Measurements from ENCODE around the gene DAGLB. TPM values are rescaled to one million over a fixed set of nuclear protein-coding genes. Genes with fewer than 3 reads are reported as not detected.
A peak's percentile ranks its signal among the peaks of the same experiment; 100 is the strongest.
"Not testable (repeated sequence)": the region's sequence is repeated elsewhere in the genome, so short reads cannot be mapped to it uniquely, and the experiment has no call there.

DAGLB gene
- total and polyA plus RNA-seq, 11 donors, result 4.1 to 17.2 (median 7.4) TPM

DNA sequence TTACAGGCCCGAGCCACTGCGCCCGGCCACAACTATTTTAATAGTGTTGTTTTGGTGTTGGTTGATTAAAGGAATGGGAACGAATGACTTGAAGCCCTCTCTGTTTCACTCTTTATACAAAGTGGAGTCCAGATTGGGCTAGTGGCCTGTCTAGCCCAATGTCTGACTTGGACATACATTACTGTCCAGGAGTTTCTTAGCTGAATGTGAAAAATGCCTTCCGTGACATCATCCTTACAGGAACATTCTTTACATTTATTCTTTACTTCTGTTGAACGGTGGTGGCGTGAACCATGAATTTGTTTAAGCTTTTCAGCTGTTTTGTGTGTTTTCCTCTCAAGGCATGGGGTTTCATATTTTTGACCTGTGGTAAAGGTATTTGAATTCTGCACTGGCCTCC lies 67.9 kb downstream of the DAGLB start:
- WGBS, 4 donors, result 71 to 76% (median 74%) methylated on average over 7 of the region's 7 CpGs
- H3K27ac ChIP-seq, result peak overlapping the region in 1 of 12 donors; percentile 9

DNA sequence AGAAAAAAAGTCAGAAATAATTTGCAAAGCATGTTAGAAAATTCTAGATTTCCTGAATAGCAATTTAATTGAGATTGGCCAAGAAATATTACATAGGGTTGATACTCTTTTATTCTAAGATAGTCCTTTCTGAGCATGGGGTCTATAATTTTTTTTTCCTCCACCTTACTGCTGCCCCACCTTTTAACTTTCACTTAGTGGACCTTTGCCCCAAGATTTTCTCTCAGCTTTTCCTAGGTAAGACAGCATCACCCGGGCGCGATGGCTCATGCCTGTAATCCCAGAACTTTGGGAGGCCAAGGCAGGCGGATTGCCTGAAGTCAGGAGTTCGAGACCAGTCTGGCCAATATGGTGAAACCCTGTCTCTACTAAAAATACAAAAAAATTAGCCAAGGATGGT lies 69.2 kb downstream of the DAGLB start:
- H3K9me3 ChIP-seq; intact Hi-C loops (cut with DNase I); ATAC-seq; H3K27me3 ChIP-seq; DNase-seq: not testable (repeated sequence)
- Histone ChIP-seq H3K36me3 (peaks cover 0 to 21% (median 13%) of the 10 kb centered on the region in 9 donors), H3K27ac (peak overlapping the region in 2 of 12 donors; percentile 32 to 57), H3K4me3 (peak overlapping the region in 1 of 12 donors; percentile 73), H3K4me1 (peaks cover 12 to 87% (median 61%) of the 10 kb centered on the region in 12 donors)
- 90 to 94% (median 93%) methylated on average over 5 of the region's 5 CpGs for WGBS, 4 donors

More for the DNA sequence above, 67.9 kb downstream of the DAGLB start:
- peaks cover 13 to 96% (median 74%) of the 10 kb centered on the region in 12 donors for H3K4me1 ChIP-seq
- peaks cover 0 to 21% (median 14%) of the 10 kb centered on the region in 9 donors for H3K36me3 ChIP-seq
- no peak for TF ChIP-seq POLR2A (IDR thresholded peaks at IDR 0.05)
- TF ChIP-seq, protein P1, sequence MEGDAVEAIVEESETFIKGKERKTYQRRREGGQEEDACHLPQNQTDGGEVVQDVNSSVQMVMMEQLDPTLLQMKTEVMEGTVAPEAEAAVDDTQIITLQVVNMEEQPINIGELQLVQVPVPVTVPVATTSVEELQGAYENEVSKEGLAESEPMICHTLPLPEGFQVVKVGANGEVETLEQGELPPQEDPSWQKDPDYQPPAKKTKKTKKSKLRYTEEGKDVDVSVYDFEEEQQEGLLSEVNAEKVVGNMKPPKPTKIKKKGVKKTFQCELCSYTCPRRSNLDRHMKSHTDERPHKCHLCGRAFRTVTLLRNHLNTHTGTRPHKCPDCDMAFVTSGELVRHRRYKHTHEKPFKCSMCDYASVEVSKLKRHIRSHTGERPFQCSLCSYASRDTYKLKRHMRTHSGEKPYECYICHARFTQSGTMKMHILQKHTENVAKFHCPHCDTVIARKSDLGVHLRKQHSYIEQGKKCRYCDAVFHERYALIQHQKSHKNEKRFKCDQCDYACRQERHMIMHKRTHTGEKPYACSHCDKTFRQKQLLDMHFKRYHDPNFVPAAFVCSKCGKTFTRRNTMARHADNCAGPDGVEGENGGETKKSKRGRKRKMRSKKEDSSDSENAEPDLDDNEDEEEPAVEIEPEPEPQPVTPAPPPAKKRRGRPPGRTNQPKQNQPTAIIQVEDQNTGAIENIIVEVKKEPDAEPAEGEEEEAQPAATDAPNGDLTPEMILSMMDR (IDR thresholded peaks at IDR 0.05), result no peak
- no peaks in the 10 kb centered on the region for H3K9me3 ChIP-seq
- no peaks in the 10 kb centered on the region for H3K27me3 ChIP-seq
- DNase-seq (no peak), ATAC-seq (no peak)
- no peak overlapping the region for H3K4me3 ChIP-seq
- intact Hi-C loops (cut with DNase I), result loop anchor here in 1 of 10 donors (10.0 kb wide), 1 partner anchor 55 kb away; no protein-coding TSS in a partner anchor

DNA sequence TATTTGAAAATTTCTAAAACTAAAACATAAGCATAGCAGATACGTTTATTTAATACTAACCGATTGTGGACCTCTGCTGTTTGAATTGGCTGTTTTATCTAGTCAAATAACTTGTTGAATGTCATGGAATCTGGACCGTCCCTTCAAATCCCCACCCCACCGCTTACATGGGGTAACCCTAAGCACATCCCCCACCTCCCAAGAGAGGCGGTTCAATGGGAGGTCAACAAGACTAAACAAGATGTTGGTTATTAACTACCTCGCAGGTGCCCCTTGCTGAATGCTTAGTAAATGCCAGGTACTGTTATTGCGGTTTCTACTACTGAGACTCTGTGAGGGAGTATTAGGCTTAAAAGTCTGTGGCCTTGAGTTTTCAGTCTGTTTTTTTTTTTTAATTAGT lies 70.9 kb downstream of the DAGLB start:
- Histone ChIP-seq H3K36me3 (peaks cover 0 to 21% (median 13%) of the 10 kb centered on the region in 9 donors), H3K4me1 (peaks cover 12 to 71% (median 44%) of the 10 kb centered on the region in 12 donors), H3K27me3 (no peaks in the 10 kb centered on the region), H3K9me3 (no peaks in the 10 kb centered on the region), H3K4me3 (peak overlapping the region in 9 of 12 donors; percentile 72 to 91 (median 83)), H3K27ac (peak overlapping the region in 3 of 12 donors; percentile 0 to 57 (median 12))
- ATAC-seq (no peak), DNase-seq (no peak)
- intact Hi-C loops (cut with DNase I), result no loop called here
- TF ChIP-seq, protein P1 (IDR thresholded peaks at IDR 0.05), result no peak
- TF ChIP-seq POLR2A (IDR thresholded peaks at IDR 0.05), result no peak
- WGBS, 4 donors, result 50 to 71% (median 61%) methylated on average over 7 of the region's 7 CpGs

DNA sequence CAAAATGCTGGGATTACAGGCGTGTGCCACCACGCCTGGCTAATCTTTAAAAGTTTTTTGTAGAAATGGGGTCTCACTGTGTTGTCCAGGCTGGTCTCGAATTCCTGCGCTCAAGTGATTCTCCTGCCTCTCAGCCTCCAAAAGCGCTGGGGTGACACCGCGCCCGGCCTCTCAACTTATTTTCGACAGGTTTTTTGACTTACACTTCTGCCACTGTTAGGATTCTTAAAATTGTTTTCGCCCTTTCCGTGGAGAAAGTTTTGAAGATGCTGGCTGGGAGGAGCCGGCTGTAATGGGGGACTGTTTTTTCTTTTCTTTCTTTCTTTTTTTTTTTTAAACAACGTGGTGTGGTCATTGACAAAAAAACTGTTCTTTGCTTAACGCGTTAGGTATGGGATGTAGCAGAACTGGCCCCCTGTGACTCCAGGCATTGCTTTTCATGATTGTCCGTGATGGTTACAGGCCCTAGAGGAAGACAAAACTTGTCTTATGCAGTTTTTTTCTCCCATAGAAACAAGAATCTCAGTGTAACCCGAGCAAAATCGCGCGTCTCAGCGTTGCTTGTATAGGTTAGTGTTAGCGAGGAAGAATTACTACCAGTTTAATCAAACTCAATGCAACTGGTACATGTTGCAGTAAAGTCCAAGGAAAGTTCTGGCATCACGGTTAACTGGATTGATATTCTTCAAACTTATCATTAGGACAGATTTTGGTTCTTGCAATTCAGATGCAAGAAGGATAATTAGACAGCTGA lies 72.2 kb downstream of the DAGLB start:
- intact Hi-C loops (cut with DNase I), result no loop called here
- Histone ChIP-seq H3K4me3 (peak overlapping the region; percentile 56 to 95 (median 83)), H3K9me3 (no peaks in the 10 kb centered on the region), H3K36me3 (peaks cover 0 to 21% (median 13%) of the 10 kb centered on the region in 9 donors), H3K4me1 (peaks cover 9 to 59% (median 37%) of the 10 kb centered on the region in 12 donors), H3K27ac (peak overlapping the region; percentile 85 to 98 (median 92)), H3K27me3 (no peaks in the 10 kb centered on the region)
- ATAC-seq (no peak), DNase-seq (no peak)
- 6 to 11% (median 8%) methylated on average over 23 of the region's 23 CpGs for WGBS, 4 donors
- no peak for TF ChIP-seq POLR2A (IDR thresholded peaks at IDR 0.05)
- TF ChIP-seq, protein P1 (IDR thresholded peaks at IDR 0.05), result no peak
